ENCODE data around the gene LMF1. TPM values are rescaled to one million over a fixed set of nuclear protein-coding genes. Genes with fewer than 3 reads are reported as not detected.

The LMF1 gene
- total and polyA plus RNA-seq, 2 of the 4 experiments (the other 2 are of a cell fraction), result 7.7 to 13.1 TPM

GRCh38 chr16:926715-927114, 44.1 kb downstream of the LMF1 start:
- Histone ChIP-seq H3K36me3 (ENCODE audit: control insufficient read depth, insufficient read depth, low read length) (peaks cover 7% of the 10 kb centered on the region; the same call in 1 of the 2 replicates), H2AFZ (replicated peaks; ENCODE audit: low read length, poor library complexity) (no peak overlapping the region), H3K14ac (replicated peaks; ENCODE audit: low read depth, low read length) (no peak overlapping the region), H2AK5ac (ENCODE audit: low read depth, low read length) (no peak overlapping the region), H3K4me1 (ENCODE audit: control insufficient read depth, insufficient read depth, low read length) (no peaks in the 10 kb centered on the region), H3K9ac (ENCODE audit: low read depth, low read length) (no peak overlapping the region), H3K18ac (ENCODE audit: low read depth, low read length) (no peak overlapping the region), H3K27me3 (ENCODE audit: control insufficient read depth, insufficient read depth, low read length) (no peaks in the 10 kb centered on the region), H3K4me2 (ENCODE audit: low read depth, low read length) (no peak overlapping the region), H3K23ac (ENCODE audit: low read depth, low read length) (no peak overlapping the region), H2BK15ac (ENCODE audit: low read depth, low read length) (no peak overlapping the region), H2AK9ac (replicated peaks; ENCODE audit: low read depth, low read length, poor library complexity) (peak overlapping the region; percentile 52), H3K4ac (ENCODE audit: low read depth, low read length) (no peak overlapping the region), H2BK5ac (ENCODE audit: low read depth, low read length, poor library complexity, severe bottlenecking) (no peak overlapping the region), H4K91ac (ENCODE audit: insufficient read depth, low read depth, low read length) (no peak overlapping the region), H3K56ac (ENCODE audit: extremely low read depth, insufficient read depth, low read length) (no peak overlapping the region), H3K79me1 (ENCODE audit: low read depth in 1 of 2, low read length in 2 of 2) (0 out of 4 replicates have a peak, but pooled peaks cover 0 to 3% of the 10 kb centered on the region in 2 experiments), H4K8ac (ENCODE audit: low read depth in 2 of 2, low read length in 2 of 2) (no peak overlapping the region), H3K4me3 (ENCODE audit: insufficient read depth, low read depth, low read length) (no peak overlapping the region), H3K9me1 (ENCODE audit: insufficient read depth, low read length) (0 out of 2 replicates have a peak, but pooled peaks cover 5% of the 10 kb centered on the region), H2BK120ac (ENCODE audit: low read depth, low read length) (no peak overlapping the region), H3K9me3 (ENCODE audit: control insufficient read depth, insufficient read depth, low read length) (peaks cover 6% of the 10 kb centered on the region), H4K5ac (ENCODE audit: low read depth, low read length) (no peak overlapping the region), H3K27ac (ENCODE audit: insufficient read depth, low read length) (no peak overlapping the region), H4K20me1 (ENCODE audit: insufficient read depth, low read length) (no peaks in the 10 kb centered on the region), H2BK20ac (ENCODE audit: low read depth, low read length) (no peak overlapping the region)
- POLR2A ChIA-PET (ENCODE audit: unreplicated experiment), result no interaction called here
- no peak for TF ChIP-seq CEBPB (IDR thresholded peaks at IDR 0.05; ENCODE audit: low read depth, low read length)
- no peak for TF ChIP-seq CTCF (conservative IDR thresholded peaks at IDR 0.05; ENCODE audit: low read depth, low read length)
- intact Hi-C loops (cut with micrococcal nuclease) (no loop called here), in situ Hi-C loops (cut with MboI; ENCODE audit: low sequenced_read_pairs) (no loop called here), dilution Hi-C loops (cut with HindIII; ENCODE audit: low sequenced_read_pairs, unreplicated experiment) (no loop called here)
- CTCF ChIA-PET, result no interaction called here
- 89% methylated on average over 3 of the region's 8 CpGs; no CpG with 5 or more reads in 1 of the 2 experiments for WGBS, 2 experiments (ENCODE audit: extremely low coverage in 2 of 2, insufficient read length in 1 of 2)
- ATAC-seq (ENCODE audit: low read depth) (no peak), DNase-seq (no peak)
- BruUV-seq (replicated peaks), result no TSS peak
